ENCODE data around the gene ATL1. TPM values are rescaled to one million over a fixed set of nuclear protein-coding genes. Genes with fewer than 3 reads are reported as not detected.

ATL1 gene
- total RNA-seq, 2 experiments from 2014 or later, result 1.4 to 1.5 TPM

DNA sequence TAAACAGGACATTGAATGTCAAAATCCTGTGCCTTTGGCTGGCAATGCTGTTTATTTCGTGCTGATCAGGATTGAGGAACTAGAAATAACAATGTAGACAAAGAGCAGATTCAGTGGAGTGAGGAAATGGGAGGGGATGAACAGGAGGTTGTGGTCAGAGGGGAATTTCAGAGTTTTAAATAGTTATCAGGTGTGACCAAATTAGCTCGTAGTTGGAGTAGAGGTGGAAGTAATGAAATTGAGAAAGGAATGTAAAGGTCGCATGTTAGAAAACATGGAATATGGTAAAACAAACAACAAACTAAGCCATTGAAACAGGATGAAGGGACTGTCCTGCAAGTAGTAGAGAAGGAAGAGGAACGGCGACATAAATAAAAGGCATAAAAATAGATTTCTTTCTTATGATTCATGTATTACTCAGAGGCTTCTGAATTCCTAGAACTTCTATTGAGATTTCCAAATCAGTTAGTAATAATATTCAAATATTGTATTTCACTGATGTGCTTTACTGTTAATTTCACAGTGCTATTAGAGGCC lies 117.7 kb downstream of the ATL1 start:
- Mint-ChIP-seq H3K4me3 (no peak overlapping the region), H3K27ac (no peak overlapping the region), H3K36me3 (ENCODE audit: low read depth) (no peaks in the 10 kb centered on the region), H3K4me1 (ENCODE audit: low read depth) (peaks cover 8% of the 10 kb centered on the region), H3K9me3 (ENCODE audit: insufficient read depth) (no peaks in the 10 kb centered on the region), H3K27me3 (ENCODE audit: low read depth) (no peaks in the 10 kb centered on the region)
- DNase-seq, result no peak
- no peak for ATAC-seq
- ChIA-PET CTCF (interaction anchor here (1.1 kb wide), 1 partner anchor 8 kb away, joined by 3 read pairs; no protein-coding TSS in a partner anchor), POLR2A (no interaction called here)

DNA sequence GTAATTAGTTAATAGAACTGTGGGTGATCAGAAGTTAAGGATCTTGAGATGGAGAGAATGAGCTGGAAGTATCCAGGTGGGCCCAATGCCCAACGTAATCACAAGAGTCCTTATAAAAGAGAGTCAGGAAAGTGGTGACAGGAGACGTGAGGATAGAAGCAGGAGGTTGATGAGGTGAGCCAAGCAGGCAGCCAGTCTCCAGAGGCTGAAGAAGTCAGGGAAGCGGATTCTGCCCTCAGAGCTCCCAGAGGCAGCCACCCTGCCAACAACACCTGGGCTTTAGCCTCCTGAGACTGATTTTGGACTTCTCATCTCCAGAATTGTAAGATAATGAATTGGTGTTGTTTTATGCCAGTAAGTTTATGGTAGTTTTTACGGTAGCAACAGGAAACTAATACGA lies 118.2 kb downstream of the ATL1 start:
- CTCF ChIA-PET, result no interaction called here
- Mint-ChIP-seq H3K4me3 (no peak overlapping the region), H3K27ac (no peak overlapping the region), H3K4me1 (ENCODE audit: low read depth) (peaks cover 8% of the 10 kb centered on the region), H3K36me3 (ENCODE audit: low read depth) (no peaks in the 10 kb centered on the region), H3K9me3 (ENCODE audit: insufficient read depth) (no peaks in the 10 kb centered on the region), H3K27me3 (ENCODE audit: low read depth) (no peaks in the 10 kb centered on the region)
- DNase-seq, result no peak
- ATAC-seq, result no peak
- POLR2A ChIA-PET, result no interaction called here

DNA sequence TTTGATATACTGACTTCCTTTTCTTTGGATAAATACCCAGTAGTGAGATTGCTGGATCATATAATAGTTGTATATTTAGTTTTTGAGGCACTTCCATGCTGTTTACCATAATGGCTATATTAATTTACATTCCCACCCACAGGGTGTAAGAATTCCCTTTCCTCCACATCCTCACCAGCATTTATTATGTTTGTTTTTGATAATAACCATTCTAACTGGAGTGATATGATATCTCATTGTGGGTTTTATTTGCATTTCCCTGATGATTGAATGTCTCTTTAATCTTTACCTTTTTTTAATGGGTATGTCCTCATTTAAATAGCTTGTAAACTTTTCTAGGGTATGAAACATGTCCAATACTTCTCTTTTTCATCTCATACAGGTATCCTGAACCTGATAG lies 119.7 kb downstream of the ATL1 start:
- Mint-ChIP-seq H3K4me1 (ENCODE audit: low read depth) (peaks cover 8% of the 10 kb centered on the region), H3K36me3 (ENCODE audit: low read depth) (no peaks in the 10 kb centered on the region), H3K27ac (no peak overlapping the region), H3K4me3 (no peak overlapping the region), H3K27me3 (ENCODE audit: low read depth) (no peaks in the 10 kb centered on the region), H3K9me3 (ENCODE audit: insufficient read depth) (no peaks in the 10 kb centered on the region)
- no peak for DNase-seq
- POLR2A ChIA-PET, result no interaction called here
- CTCF ChIA-PET, result no interaction called here
- no peak for ATAC-seq

Other genes with a start within 250 kb of the ATL1 start
- 10 to 100 TPM; 12.7 to 13.6 TPM for gene L2HGDH, start 247.9 kb upstream of the ATL1 start, total RNA-seq
- gene DMAC2L, start 247.8 kb upstream of the ATL1 start, total RNA-seq, result 10 to 100 TPM; 14.9 to 18.6 TPM
- 10 to 100 TPM in 1 of 2 experiments, 1 to 10 TPM in 1; 8.1 to 12.0 TPM for gene CDKL1, start 163.3 kb upstream of the ATL1 start, total RNA-seq
- 10 to 100 TPM; 28.3 to 28.6 TPM for gene MAP4K5, start 27.6 kb upstream of the ATL1 start, total RNA-seq
- 1 to 10 TPM; 2.1 to 2.8 TPM for gene SAV1, start 108.2 kb downstream of the ATL1 start, total RNA-seq

All from activated CD8-positive, alpha-beta T cell treated with anti-CD3 and anti-CD28 coated beads, Interleukin-2, amount 10 ng/mL, durations not matched to agents 7 days and 5 days (primary cell).